H9 (cell line): Measurements from ENCODE around the gene ZNF587B. TPM values are rescaled to one million over a fixed set of nuclear protein-coding genes. Genes with fewer than 3 reads are reported as not detected.
A peak's percentile ranks its signal among the peaks of the same experiment; 100 is the strongest.

Source experiments
- DNase-seq: peaks from one replicate; pipeline ENCODE4 v3.0.0-alpha.2; 2017
- H2AFZ ChIP-seq: one replicate; pipeline ENCODE4 v1.6.1; 2013; ENCODE audit warnings: mild to moderate bottlenecking, low read length, control low read depth, moderate library complexity
- H2AK5ac ChIP-seq: 2 replicates; pipeline ENCODE4 v1.6.1; 2013; ENCODE audit warnings: low read length, control low read depth, mixed read lengths; ENCODE audit not compliant: insufficient read length
- H2BK120ac ChIP-seq: one replicate; pipeline ENCODE4 v1.6.1; 2013; ENCODE audit warnings: low read depth, mild to moderate bottlenecking, low read length, control low read depth, inconsistent platforms; ENCODE audit not compliant: poor library complexity, severe bottlenecking
- H2BK12ac ChIP-seq: 2 replicates; pipeline ENCODE4 v1.6.1; 2013; ENCODE audit warnings: low read length, control low read depth, mixed read lengths, low read depth; ENCODE audit not compliant: insufficient read length
- H2BK15ac ChIP-seq: 2 replicates; pipeline ENCODE4 v1.6.1; 2013; ENCODE audit warnings: low read depth, low read length, control low read depth
- H2BK20ac ChIP-seq: one replicate; pipeline ENCODE4 v1.6.1; 2013; ENCODE audit warnings: low read depth, mild to moderate bottlenecking, low read length, control low read depth, inconsistent platforms; ENCODE audit not compliant: poor library complexity, severe bottlenecking
- H2BK5ac ChIP-seq: 2 replicates; pipeline ENCODE4 v1.6.1; 2013; ENCODE audit warnings: low read length, control low read depth, mixed read lengths; ENCODE audit not compliant: insufficient read length
- H3K14ac ChIP-seq: 2 replicates; pipeline ENCODE4 v1.6.1; 2013; ENCODE audit warnings: low read length, control low read depth; ENCODE audit not compliant: insufficient read depth
- H3K18ac ChIP-seq: 2 replicates; pipeline ENCODE4 v1.6.1; 2013; ENCODE audit warnings: low read depth, mild to moderate bottlenecking, mixed read lengths, low read length, control low read depth; ENCODE audit not compliant: insufficient read length
- H3K23ac ChIP-seq: 2 replicates; pipeline ENCODE4 v1.6.1; 2013; ENCODE audit warnings: low read length, control low read depth, mixed read lengths, low read depth; ENCODE audit not compliant: insufficient read length
- H3K23me2 ChIP-seq: 2 replicates; pipeline ENCODE4 v1.6.1; 2013; ENCODE audit warnings: low read depth, mild to moderate bottlenecking, mixed read lengths, low read length, control low read depth; ENCODE audit not compliant: insufficient read length, poor library complexity, severe bottlenecking
- H3K27ac ChIP-seq: 2 replicates; pipeline ENCODE4 v1.5.1; 2013; ENCODE audit warnings: low read length, control low read depth, mixed read lengths, low read depth; ENCODE audit not compliant: insufficient read length
- H3K27me3 ChIP-seq: 2 replicates; pipeline ENCODE4 v1.6.1; 2013; ENCODE audit warnings: low read length, control low read depth, inconsistent platforms; ENCODE audit not compliant: insufficient read depth
- H3K4ac ChIP-seq: 2 replicates; pipeline ENCODE4 v1.6.1; 2013; ENCODE audit warnings: low read depth, mild to moderate bottlenecking, control low read depth, inconsistent platforms, low read length, moderate library complexity
- H3K4me1 ChIP-seq: 2 replicates; pipeline ENCODE4 v1.6.1; 2013; ENCODE audit warnings: low read length, control low read depth, inconsistent platforms; ENCODE audit not compliant: insufficient read depth
- H3K4me2 ChIP-seq: 2 replicates; pipeline ENCODE4 v1.6.1; 2013; ENCODE audit warnings: low read length, control low read depth, mixed read lengths; ENCODE audit not compliant: insufficient read length, insufficient read depth
- H3K56ac ChIP-seq: 2 replicates; pipeline ENCODE4 v1.6.1; 2013; ENCODE audit warnings: low read depth, mild to moderate bottlenecking, mixed read lengths, low read length, control low read depth; ENCODE audit not compliant: insufficient read length
- H3K79me1 ChIP-seq: 2 replicates; pipeline ENCODE4 v1.6.1; 2013; ENCODE audit warnings: low read depth, mild to moderate bottlenecking, moderate library complexity, low read length, control low read depth, inconsistent platforms; ENCODE audit not compliant: insufficient read depth, poor library complexity, severe bottlenecking
- H3K79me2 ChIP-seq: 2 replicates; pipeline ENCODE4 v1.6.1; 2013; ENCODE audit warnings: low read length, control low read depth, inconsistent platforms; ENCODE audit not compliant: insufficient read depth
- H3K9ac ChIP-seq: 2 replicates; pipeline ENCODE4 v1.6.1; 2013; ENCODE audit warnings: low read length, control low read depth, mixed read lengths; ENCODE audit not compliant: insufficient read length; ENCODE audit errors: extremely low read depth
- H3K9me3 ChIP-seq: one replicate; pipeline ENCODE4 v1.6.1; 2013; ENCODE audit warnings: low read depth, low read length, inconsistent platforms; ENCODE audit not compliant: control insufficient read depth
- H3T11ph ChIP-seq: one replicate; pipeline ENCODE4 v1.6.1; 2013; ENCODE audit warnings: mild to moderate bottlenecking, low read length, control low read depth, inconsistent platforms
- H4K20me1 ChIP-seq: one replicate; pipeline ENCODE4 v1.6.1; 2013; ENCODE audit not compliant: control insufficient read depth, insufficient read length, insufficient read depth
- H4K5ac ChIP-seq: 2 replicates; pipeline ENCODE4 v1.6.1; 2013; ENCODE audit warnings: low read depth, mild to moderate bottlenecking, mixed read lengths, low read length, control low read depth; ENCODE audit not compliant: insufficient read length
- H4K8ac ChIP-seq: replicated peaks from 2 replicates; pipeline ENCODE4 v1.6.1; 2013; ENCODE audit warnings: low read length, control low read depth, mixed read lengths, low read depth; ENCODE audit not compliant: insufficient read length
- H4K91ac ChIP-seq: 2 replicates; pipeline ENCODE4 v1.6.1; 2013; ENCODE audit warnings: low read depth, mild to moderate bottlenecking, moderate library complexity, mixed read lengths, low read length, control low read depth; ENCODE audit not compliant: insufficient read length
- H3K27ac Mint-ChIP-seq, 3 experiments: 2 replicates in 2 of 3; 3 replicates in 1 of 3; pipeline ENCODE4 v1.8.0; 2020 to 2021; ENCODE audit warnings: mixed read lengths in 3 of 3, mild to moderate bottlenecking in 1 of 3, moderate library complexity in 1 of 3
- H3K27me3 Mint-ChIP-seq: 2 replicates; pipeline ENCODE4 v1.8.0; 2021; ENCODE audit warnings: low read depth, mild to moderate bottlenecking, moderate library complexity, mixed read lengths
- H3K36me3 Mint-ChIP-seq, 3 experiments: 2 replicates in 2 of 3; 3 replicates in 1 of 3; pipeline ENCODE4 v1.8.0; 2020 to 2021; ENCODE audit warnings: low read depth in 3 of 3, mixed read lengths in 3 of 3; ENCODE audit not compliant: insufficient read depth in 1 of 3
- H3K4me1 Mint-ChIP-seq, 2 experiments: 2 replicates each; pipeline ENCODE4 v1.8.0; 2020; ENCODE audit warnings: mixed read lengths in 2 of 2
- H3K4me3 Mint-ChIP-seq, 2 experiments: 2 replicates in 1 of 2; 3 replicates in 1 of 2; pipeline ENCODE4 v1.8.0; 2020 to 2021; ENCODE audit warnings: mild to moderate bottlenecking in 2 of 2, mixed read lengths in 2 of 2, moderate library complexity in 1 of 2
- H3K9me3 Mint-ChIP-seq, 2 experiments: 2 replicates in 1 of 2; 3 replicates in 1 of 2; pipeline ENCODE4 v1.8.0; 2020; ENCODE audit warnings: mild to moderate bottlenecking in 2 of 2, mixed read lengths in 2 of 2, moderate library complexity in 1 of 2
- CTCF ChIP-seq: fragments of 200-600 bp; sonication (generic); conservative IDR thresholded peaks from 3 replicates; pipeline ENCODE4 v1.8.0; 2021; ENCODE audit warnings: antibody characterized with exemption, mild to moderate bottlenecking
- WGBS: extraction: QIAGEN DNeasy Blood & Tissue Kit; methylation state at CpG from one replicate; pipeline ENCODE4 v1.1.7; 2013; ENCODE audit warnings: missing lambda C conversion rate, low lambda C conversion rate, mixed read lengths; ENCODE audit not compliant: insufficient read length; ENCODE audit errors: extremely low coverage; 5-methylcytosine and 5-hydroxymethylcytosine counted together
- total RNA-seq: library from RNA; stranded (reverse); gene quantifications from 2 replicates; pipeline ENCODE4 v1.2.1, GENCODE V29; 2021

ZNF587B gene
- total RNA-seq, 1 experiment from 2014 or later = 45.2 TPM

DNA sequence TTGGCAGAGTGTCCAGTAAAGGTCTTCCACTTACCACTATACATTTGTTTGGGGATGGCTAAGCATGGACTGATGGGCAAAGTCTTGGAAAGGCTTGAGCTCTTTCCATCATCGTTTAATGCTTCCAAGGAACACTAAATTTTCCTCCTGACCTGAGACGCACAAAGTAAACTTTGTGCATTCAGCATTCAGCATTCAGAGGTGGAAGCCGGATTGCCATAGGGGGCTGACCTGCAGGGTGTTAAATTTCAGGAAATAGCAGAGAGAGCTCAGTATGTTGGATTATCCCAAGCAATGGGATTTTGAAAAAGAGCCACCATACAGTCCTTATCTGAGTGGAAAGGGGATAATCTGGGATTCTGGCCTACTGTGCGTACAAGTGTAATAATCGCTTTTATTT is 29.4 kb upstream of the ZNF587B start:
- WGBS = no CpG with 5 or more reads among the region's 5 CpGs
- H3K4me3 Mint-ChIP-seq = peak overlapping the region in 1 of 2 experiments; percentile 15; a peak in 3 of 5 replicates
- no peaks in the 10 kb centered on the region for H4K20me1 ChIP-seq
- H2AFZ ChIP-seq = no peak overlapping the region
- H3K27me3 ChIP-seq = no peaks in the 10 kb centered on the region
- peaks cover 49 to 55% of the 10 kb centered on the region in 2 experiments for H3K4me1 Mint-ChIP-seq
- H3K4me2 ChIP-seq = no peak overlapping the region
- no peaks in the 10 kb centered on the region for H3K9me3 ChIP-seq
- TF ChIP-seq CTCF = no peak
- H3T11ph ChIP-seq = no peak overlapping the region
- no peak overlapping the region for H3K56ac ChIP-seq
- H4K8ac ChIP-seq = no peak overlapping the region
- peaks cover 11% of the 10 kb centered on the region for H3K23me2 ChIP-seq
- H3K9me3 Mint-ChIP-seq = no peaks in the 10 kb centered on the region
- no peak overlapping the region for H3K4ac ChIP-seq
- H3K18ac ChIP-seq = no peak overlapping the region
- no peak overlapping the region for H4K5ac ChIP-seq
- H3K9ac ChIP-seq = no peak overlapping the region
- peaks cover 3 to 6% (median 5%) of the 10 kb centered on the region in 3 experiments; a peak in 5 of 7 replicates for H3K36me3 Mint-ChIP-seq
- H2BK12ac ChIP-seq = no peak overlapping the region
- H4K91ac ChIP-seq = no peak overlapping the region
- peaks cover 8% of the 10 kb centered on the region; the same call in 1 of the 2 replicates for H3K4me1 ChIP-seq
- H2AK5ac ChIP-seq = no peak overlapping the region
- H3K23ac ChIP-seq = no peak overlapping the region
- H3K79me1 ChIP-seq = no peaks in the 10 kb centered on the region
- H3K27me3 Mint-ChIP-seq = no peaks in the 10 kb centered on the region
- H2BK20ac ChIP-seq = no peak overlapping the region
- H3K27ac Mint-ChIP-seq = peak overlapping the region; percentile 1 to 65 (median 42); a peak in 4 of 7 replicates
- H3K79me2 ChIP-seq = no peaks in the 10 kb centered on the region
- H2BK15ac ChIP-seq = no peak overlapping the region
- no peak overlapping the region for H2BK120ac ChIP-seq
- no peak overlapping the region for H2BK5ac ChIP-seq
- no peak overlapping the region for H3K27ac ChIP-seq
- no peak for DNase-seq
- H3K14ac ChIP-seq = no peak overlapping the region
